Peyer's patch (tissue), 4 donors: ENCODE data around the gene AMPD1.

Experiments
- POLR2A ChIP-seq, 2 donors: fragments of 450-650 bp; IDR thresholded peaks; one replicate each; pipeline ENCODE4 v1.5.1; 2017; ENCODE audit warnings: antibody characterized with exemption in 2 of 2, mild to moderate bottlenecking in 2 of 2, moderate library complexity in 2 of 2
- TF ChIP-seq, protein P1 (sequence below), 6 experiments: fragments of 450-650 bp in 4 of 6; fragments of 200-600 bp in 2 of 6; sonication (generic) in 1 of 6; IDR thresholded peaks; one replicate each; pipeline ENCODE4 v1.5.1; 2017 to 2019; ENCODE audit warnings: antibody characterized with exemption in 6 of 6, mild to moderate bottlenecking in 3 of 6, moderate library complexity in 1 of 6

DNA sequence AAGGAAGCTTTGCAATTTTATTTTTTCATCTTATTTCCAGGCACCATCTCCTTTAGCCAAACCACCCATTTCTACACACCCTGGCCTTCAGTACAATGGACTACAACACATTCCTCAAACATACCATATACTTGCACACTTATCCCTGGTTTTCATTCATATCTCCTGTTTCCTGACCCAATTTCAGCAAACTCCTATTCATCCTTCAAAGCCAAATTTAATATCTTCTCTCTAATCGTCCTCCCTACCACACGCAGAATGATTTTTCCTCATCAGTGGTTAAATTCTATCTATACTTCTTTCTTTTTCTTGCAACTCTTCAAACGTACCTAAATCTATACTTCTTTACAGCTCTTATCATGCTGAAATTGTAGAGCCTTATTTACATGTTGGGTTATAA, 28.4 kb downstream of the AMPD1 start:
- TF ChIP-seq POLR2A (IDR thresholded peaks at IDR 0.05) = no peak
- TF ChIP-seq, protein P1, sequence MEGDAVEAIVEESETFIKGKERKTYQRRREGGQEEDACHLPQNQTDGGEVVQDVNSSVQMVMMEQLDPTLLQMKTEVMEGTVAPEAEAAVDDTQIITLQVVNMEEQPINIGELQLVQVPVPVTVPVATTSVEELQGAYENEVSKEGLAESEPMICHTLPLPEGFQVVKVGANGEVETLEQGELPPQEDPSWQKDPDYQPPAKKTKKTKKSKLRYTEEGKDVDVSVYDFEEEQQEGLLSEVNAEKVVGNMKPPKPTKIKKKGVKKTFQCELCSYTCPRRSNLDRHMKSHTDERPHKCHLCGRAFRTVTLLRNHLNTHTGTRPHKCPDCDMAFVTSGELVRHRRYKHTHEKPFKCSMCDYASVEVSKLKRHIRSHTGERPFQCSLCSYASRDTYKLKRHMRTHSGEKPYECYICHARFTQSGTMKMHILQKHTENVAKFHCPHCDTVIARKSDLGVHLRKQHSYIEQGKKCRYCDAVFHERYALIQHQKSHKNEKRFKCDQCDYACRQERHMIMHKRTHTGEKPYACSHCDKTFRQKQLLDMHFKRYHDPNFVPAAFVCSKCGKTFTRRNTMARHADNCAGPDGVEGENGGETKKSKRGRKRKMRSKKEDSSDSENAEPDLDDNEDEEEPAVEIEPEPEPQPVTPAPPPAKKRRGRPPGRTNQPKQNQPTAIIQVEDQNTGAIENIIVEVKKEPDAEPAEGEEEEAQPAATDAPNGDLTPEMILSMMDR (IDR thresholded peaks at IDR 0.05) = no peak
